GM12878 (cell line): ENCODE data around the gene LRCH3. TPM values are rescaled to one million over a fixed set of nuclear protein-coding genes. Genes with fewer than 3 reads are reported as not detected.

Experiments
- CEBPZ ChIP-seq: fragments of 150-350 bp; IDR thresholded peaks from 2 replicates; pipeline ENCODE4 v1.6.1; 2016; ENCODE audit warnings: low read depth, low read length
- HSF1 ChIP-seq: fragments of 150-350 bp; IDR thresholded peaks from 2 replicates; pipeline ENCODE4 v1.6.1; 2014; ENCODE audit warnings: mild to moderate bottlenecking, low read depth, low read length
- MXI1 ChIP-seq: fragments of 150-350 bp; IDR thresholded peaks from 2 replicates; pipeline ENCODE4 v1.6.1; 2011; ENCODE audit warnings: low read depth, mild to moderate bottlenecking, inconsistent platforms, low read length, improper control_type of control experiment
- NFYA ChIP-seq: IDR thresholded peaks from 2 replicates; pipeline ENCODE4 v1.6.1; 2011; ENCODE audit warnings: low read depth, mild to moderate bottlenecking, low read length, improper control_type of control experiment, borderline replicate concordance
- POLR2A ChIP-seq: IDR thresholded peaks from 2 replicates; pipeline ENCODE4 v1.6.1; 2011; ENCODE audit warnings: low read depth, mild to moderate bottlenecking, low read length
- RB1 ChIP-seq: fragments of 450-650 bp; formaldehyde crosslinking; IDR thresholded peaks from 2 replicates; pipeline ENCODE4 v1.6.1; 2017; ENCODE audit warnings: mild to moderate bottlenecking, borderline replicate concordance
- RELB ChIP-seq: fragments of 450-650 bp; IDR thresholded peaks from 2 replicates; pipeline ENCODE4 v1.6.1; 2017; ENCODE audit warnings: low read depth, mild to moderate bottlenecking, moderate library complexity
- polyA plus RNA-seq, 11 experiments: library from polyadenylated mRNA; depleted of rRNA in 4 of 11; unstranded in 6 of 11; stranded (reverse) in 5 of 11; fragments of >200 nt; fragmentation: Nextera tagmentation in 4 of 11; fragmentation: Illumina TruSeq in 1 of 11; extraction: Ambion mirVana in 4 of 11; extraction: Trizol in 1 of 11; gene quantifications; 1 replicate in 1 of 11; 2 replicates in 10 of 11; pipeline versions ENCODE4 v1.2.1 to v1.2.3, GENCODE V29; 2011 to 2016; ENCODE audit warnings: inconsistent platforms in 2 of 11, missing spikeins in 2 of 11, low read depth in 1 of 11
- total RNA-seq, 4 experiments: library from RNA; depleted of rRNA in 3 of 4; stranded (reverse); fragments of >200 nt in 3 of 4; fragmentation: Illumina TruSeq in 1 of 4; extraction: Trizol in 1 of 4; gene quantifications; 2 replicates each; pipeline versions ENCODE4 v1.2.1 to v1.2.3, GENCODE V29; 2013 to 2021
- TF ChIP-seq, protein P1 (sequence below): fragments of 450-650 bp; formaldehyde crosslinking; IDR thresholded peaks from 2 replicates; pipeline ENCODE4 v1.4.0; 2022; ENCODE audit warnings: mild to moderate bottlenecking, moderate library complexity

Gene LRCH3
- total and polyA plus RNA-seq, 10 of the 15 experiments (the other 5 are each of a cell fraction or from before 2014, with no cell fraction given): 3.9 to 136 (median 40.6) TPM

DNA sequence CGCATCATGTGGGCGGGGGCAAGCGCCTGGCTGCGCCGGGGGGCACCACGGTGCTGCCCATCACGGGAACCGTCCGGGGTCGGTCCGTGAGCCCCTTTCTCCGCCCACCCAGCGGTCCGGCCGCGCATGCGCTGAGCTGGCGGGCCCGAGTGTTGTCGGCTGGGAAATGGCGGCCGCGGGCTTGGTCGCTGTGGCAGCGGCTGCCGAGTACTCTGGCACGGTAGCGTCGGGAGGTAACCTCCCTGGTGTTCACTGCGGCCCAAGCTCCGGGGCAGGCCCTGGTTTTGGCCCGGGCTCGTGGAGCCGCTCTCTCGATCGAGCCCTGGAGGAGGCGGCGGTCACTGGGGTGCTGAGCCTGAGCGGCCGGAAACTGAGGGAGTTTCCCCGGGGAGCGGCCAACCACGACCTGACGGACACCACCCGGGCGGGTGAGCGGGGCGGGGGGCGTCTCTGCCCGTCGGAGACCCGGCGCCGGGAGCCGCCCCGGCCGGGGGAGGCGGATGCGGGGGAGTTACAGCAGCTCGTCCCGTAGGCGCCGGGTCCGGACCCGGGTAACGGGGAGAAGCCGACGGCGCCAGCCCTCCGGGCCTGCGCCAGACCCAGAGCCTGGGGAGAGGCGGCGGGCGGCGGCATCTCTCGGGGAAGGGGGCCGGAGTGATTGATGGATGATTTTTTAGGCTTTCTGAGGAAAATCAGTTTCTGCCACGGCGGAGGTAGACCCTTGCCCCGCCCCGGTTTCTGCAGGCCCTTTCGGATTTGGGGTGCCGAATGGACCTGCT lies at the start of gene LRCH3 (continued):
- TF ChIP-seq NFYA (no peak), RELB (peak; percentile 65), HSF1 (no peak), MXI1 (peak; percentile 33; the same call in 1 of the 2 replicates), POLR2A (peak; percentile 96), CEBPZ (no peak), RB1 (peak; percentile 90; the same call in 1 of the 2 replicates)
- TF ChIP-seq, protein P1, sequence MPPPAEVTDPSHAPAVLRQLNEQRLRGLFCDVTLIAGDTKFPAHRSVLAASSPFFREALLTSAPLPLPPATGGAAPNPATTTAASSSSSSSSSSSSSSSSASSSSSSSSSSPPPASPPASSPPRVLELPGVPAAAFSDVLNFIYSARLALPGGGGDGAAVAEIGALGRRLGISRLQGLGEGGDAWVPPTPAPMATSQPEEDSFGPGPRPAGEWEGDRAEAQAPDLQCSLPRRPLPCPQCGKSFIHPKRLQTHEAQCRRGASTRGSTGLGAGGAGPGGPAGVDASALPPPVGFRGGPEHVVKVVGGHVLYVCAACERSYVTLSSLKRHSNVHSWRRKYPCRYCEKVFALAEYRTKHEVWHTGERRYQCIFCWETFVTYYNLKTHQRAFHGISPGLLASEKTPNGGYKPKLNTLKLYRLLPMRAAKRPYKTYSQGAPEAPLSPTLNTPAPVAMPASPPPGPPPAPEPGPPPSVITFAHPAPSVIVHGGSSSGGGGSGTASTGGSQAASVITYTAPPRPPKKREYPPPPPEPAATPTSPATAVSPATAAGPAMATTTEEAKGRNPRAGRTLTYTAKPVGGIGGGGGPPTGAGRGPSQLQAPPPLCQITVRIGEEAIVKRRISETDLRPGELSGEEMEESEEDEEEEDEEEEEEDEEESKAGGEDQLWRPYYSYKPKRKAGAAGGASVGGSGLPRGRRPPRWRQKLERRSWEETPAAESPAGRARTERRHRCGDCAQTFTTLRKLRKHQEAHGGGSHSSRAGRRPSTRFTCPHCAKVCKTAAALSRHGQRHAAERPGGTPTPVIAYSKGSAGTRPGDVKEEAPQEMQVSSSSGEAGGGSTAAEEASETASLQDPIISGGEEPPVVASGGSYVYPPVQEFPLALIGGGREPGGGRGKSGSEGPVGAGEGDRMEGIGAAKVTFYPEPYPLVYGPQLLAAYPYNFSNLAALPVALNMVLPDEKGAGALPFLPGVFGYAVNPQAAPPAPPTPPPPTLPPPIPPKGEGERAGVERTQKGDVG: peak; percentile 53; the same call in 1 of the 2 replicates
